ENCODE data around the gene ASB13.
"Not testable (repeated sequence)": the region's sequence is repeated elsewhere in the genome, so short reads cannot be mapped to it uniquely, and the experiment has no call there.

The ASB13 gene

GRCh38 chr10:5598085-5598690 lies 68.2 kb downstream of the ASB13 start:
- no peak for TF ChIP-seq CTCF (IDR thresholded peaks at IDR 0.05; ENCODE audit: control extremely low read depth, extremely low read depth, low read depth, missing control alignments)
- CTCF ChIA-PET = interaction anchor here (1.4 to 1.8 kb wide), 3 partner anchors 25 to 154 kb away, joined by 3 to 7 read pairs (median 7); no protein-coding TSS in a partner anchor
- POLR2A ChIA-PET = no interaction called here
- DNase-seq (ENCODE audit: extremely low spot score) = no peak

- ChIA-PET CTCF (interaction anchor here (1.4 kb wide), 1 partner anchor 26 kb away, joined by 7 read pairs; no protein-coding TSS in a partner anchor), POLR2A (no interaction called here)
- DNase-seq (ENCODE audit: extremely low spot score) = no peak
- TF ChIP-seq CTCF (IDR thresholded peaks at IDR 0.05; ENCODE audit: control extremely low read depth, extremely low read depth, low read depth, missing control alignments) = no peak
Observed at GRCh38 chr10:5596611-5597341, 69.6 kb downstream of the ASB13 start.

GRCh38 chr10:5595994-5596471 lies 70.4 kb downstream of the ASB13 start:
- no peak for TF ChIP-seq CTCF (IDR thresholded peaks at IDR 0.05; ENCODE audit: control extremely low read depth, extremely low read depth, low read depth, missing control alignments)
- DNase-seq (ENCODE audit: extremely low spot score) = no peak
- ChIA-PET CTCF (interaction anchor here (1.0 kb wide), 1 partner anchor 34 kb away, joined by 3 read pairs; no protein-coding TSS in a partner anchor), POLR2A (no interaction called here)

- TF ChIP-seq CTCF (IDR thresholded peaks at IDR 0.05; ENCODE audit: control extremely low read depth, extremely low read depth, low read depth, missing control alignments) = no peak
- CTCF ChIA-PET = interaction anchor here (1.0 to 1.3 kb wide), 2 partner anchors 34 to 116 kb away, joined by 3 read pairs; no protein-coding TSS in a partner anchor
- POLR2A ChIA-PET = no interaction called here
- no peak for DNase-seq (ENCODE audit: extremely low spot score)
Observed at GRCh38 chr10:5595591-5595990, 70.8 kb downstream of the ASB13 start.

GRCh38 chr10:5595095-5595494 lies 71.3 kb downstream of the ASB13 start:
- no peak for DNase-seq (ENCODE audit: extremely low spot score)
- ChIA-PET CTCF (interaction anchor here (1.0 to 1.6 kb wide), 3 partner anchors 28 to 116 kb away, joined by 3 to 7 read pairs (median 3); no protein-coding TSS in a partner anchor), POLR2A (no interaction called here)
- TF ChIP-seq CTCF (IDR thresholded peaks at IDR 0.05; ENCODE audit: control extremely low read depth, extremely low read depth, low read depth, missing control alignments) = no peak

- TF ChIP-seq CTCF (IDR thresholded peaks at IDR 0.05; ENCODE audit: control extremely low read depth, extremely low read depth, low read depth, missing control alignments) = no peak
- POLR2A ChIA-PET = no interaction called here
- CTCF ChIA-PET = interaction anchor here (1.3 to 1.6 kb wide), 2 partner anchors 29 to 115 kb away, joined by 3 to 7 read pairs; no protein-coding TSS in a partner anchor
- no peak for DNase-seq (ENCODE audit: extremely low spot score)
Observed at GRCh38 chr10:5594271-5595049, 71.9 kb downstream of the ASB13 start.

- POLR2A ChIA-PET = not testable (repeated sequence)
Observed at GRCh38 chr10:5593347-5593746, 73.0 kb downstream of the ASB13 start.

More at GRCh38 chr10:5593347-5593746, 73.0 kb downstream of the ASB13 start:
- DNase-seq (ENCODE audit: extremely low spot score) = not testable (repeated sequence)
- CTCF ChIA-PET = interaction anchor here (1.4 to 2.8 kb wide), 2 partner anchors 10 to 30 kb away, joined by 6 to 14 read pairs; no protein-coding TSS in a partner anchor
